DMS53 treated with DMSO at 0.1 percent for 48 hours (cell line): ENCODE measurements around the gene JMJD8.
"Not testable (repeated sequence)": the region's sequence is repeated elsewhere in the genome, so short reads cannot be mapped to it uniquely, and the experiment has no call there.

Experiments used
- DNase-seq: peaks from one replicate; lab custom pipeline; 2025; ENCODE audit not compliant: unreplicated experiment; lab: John Stamatoyannopoulos, UW

The JMJD8 gene

DNA sequence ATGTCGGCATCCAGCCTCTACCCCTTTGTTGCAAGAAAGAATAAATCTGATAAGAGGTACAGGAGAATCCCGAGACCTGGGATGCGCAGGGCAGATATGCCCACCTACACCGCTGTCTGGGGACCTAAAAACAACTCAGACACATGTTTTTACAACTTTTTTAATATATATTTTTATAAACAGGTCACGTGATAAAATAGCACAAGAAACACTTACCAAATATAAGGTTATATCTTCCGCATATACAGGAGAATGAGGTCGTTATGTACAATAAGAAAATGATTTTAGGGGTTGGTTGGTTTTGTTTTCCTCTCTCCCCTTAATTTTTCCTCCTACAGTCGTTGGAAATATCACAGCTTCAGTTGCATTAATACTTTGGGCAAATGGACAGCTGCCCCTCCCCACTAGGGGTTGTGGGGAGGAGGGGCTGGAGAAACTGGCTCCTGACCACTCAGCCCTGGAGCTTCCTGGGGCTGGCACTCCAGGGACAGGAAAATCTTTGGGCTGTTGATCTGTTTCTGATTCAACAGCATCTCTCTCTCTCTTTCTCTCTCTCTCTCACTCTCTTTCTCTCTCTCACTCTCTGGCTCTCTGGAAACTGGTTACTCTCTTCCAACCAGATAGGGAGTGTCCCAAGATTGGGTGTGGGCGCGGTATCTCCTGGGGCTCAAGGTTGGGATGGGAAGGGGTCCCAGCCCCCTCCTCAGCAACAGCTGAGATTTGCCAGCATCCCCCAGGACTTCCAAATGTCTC lies 8.4 kb upstream of the JMJD8 start:
- DNase-seq = no peak

DNA sequence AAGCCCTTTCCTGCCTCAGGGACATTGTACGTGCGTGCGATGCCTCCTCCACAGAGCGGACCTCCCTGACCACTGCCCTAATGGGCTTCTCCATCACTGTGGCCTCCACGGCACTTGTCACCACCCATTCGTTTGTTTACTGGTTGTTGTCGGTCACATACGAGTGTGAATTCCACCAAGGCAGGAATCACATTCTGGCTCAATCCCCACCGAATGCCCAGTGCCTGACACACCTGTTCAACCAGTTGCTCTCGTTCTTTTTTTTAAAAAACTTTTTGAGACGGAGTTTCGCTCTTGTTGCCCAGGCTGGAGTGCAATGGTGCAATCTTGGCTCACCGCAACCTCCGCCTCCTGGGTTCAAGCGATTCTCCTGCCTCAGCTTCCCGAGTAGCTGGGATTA lies 7.1 kb upstream of the JMJD8 start:
- not testable (repeated sequence) for DNase-seq

GRCh38 chr16:689175-689897 lies 5.2 kb upstream of the JMJD8 start:
- no peak for DNase-seq

DNA sequence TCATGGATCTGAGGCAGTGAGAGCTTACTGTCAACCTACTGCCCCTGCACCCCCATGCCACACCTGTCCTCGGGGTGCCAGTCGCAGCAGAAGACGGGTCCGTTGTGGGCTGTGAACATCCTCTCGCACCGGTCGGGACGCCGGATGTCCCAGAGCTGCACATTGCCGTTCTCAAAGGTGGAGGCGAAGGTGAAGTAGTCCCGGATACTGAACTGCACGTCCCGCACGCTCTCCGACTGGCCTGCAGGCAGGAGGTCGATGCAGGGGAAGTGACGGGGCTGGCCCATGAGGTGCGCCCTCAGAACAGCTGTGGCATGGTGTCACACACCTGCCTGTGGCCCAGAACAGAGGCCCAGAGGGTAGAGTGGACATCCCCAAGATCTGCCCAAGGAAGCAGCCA lies 3.4 kb upstream of the JMJD8 start:
- DNase-seq = no peak

- no peak for DNase-seq
These were observed 2.5 kb upstream of the JMJD8 start for GRCh38 chr16:686459-687260.

DNA sequence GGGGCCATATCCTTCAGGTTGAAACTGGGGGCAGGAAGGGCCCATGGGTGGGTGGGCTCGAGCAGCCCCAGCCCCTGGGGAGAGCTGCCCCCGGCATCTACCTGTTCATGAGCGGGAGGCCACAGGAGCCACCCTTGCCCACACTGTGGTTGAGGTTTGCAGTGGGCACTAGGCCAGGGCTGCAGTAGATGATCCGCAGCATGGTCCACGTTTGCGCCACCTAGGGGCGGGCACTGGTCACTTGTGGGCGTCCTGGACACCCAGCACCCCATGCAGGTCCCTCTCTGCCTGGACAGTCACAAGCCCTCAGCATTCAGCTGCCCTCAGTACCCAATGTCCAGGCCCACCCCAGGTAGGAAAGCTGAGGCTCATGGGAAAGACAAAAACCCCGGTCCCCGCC lies 1.8 kb upstream of the JMJD8 start:
- DNase-seq = peak; percentile 31

- peak; percentile 85 for DNase-seq
These were observed 995 bp upstream of the JMJD8 start for GRCh38 chr16:684961-685696.

DNA sequence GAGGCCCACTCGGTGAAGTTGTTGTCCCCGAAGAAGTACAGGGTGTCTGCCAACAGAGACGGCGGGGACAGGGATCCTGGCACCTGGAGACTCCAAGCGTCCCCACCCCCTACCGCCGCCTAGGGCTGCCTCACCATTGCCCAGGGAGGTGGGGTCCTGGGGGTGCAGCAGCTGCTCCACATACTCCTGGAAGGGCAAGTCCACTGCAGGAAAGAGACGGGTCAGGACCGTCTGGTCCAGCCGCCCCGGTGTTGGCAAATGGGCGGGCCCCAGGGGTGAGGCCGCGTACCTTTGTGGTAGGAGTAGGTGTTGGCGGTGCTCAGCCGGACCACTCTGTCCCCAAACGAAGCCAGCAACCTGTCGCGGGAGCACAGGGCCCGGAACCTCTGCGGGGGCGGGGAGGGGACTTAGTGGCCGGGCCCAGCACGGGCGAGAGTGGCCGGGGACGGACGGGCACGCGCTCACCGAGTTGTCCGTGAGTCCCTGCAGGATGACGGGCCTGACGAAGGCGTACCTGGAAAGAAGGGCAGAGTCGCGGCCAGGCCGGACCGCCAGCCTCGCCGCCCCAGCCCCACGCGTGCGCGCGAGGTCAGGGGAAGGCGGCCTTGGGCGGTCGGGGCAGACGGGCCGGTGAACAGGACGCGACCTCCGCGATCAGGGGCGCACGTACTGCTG lies 601 bp downstream of the JMJD8 start:
- no peak for DNase-seq

DNA sequence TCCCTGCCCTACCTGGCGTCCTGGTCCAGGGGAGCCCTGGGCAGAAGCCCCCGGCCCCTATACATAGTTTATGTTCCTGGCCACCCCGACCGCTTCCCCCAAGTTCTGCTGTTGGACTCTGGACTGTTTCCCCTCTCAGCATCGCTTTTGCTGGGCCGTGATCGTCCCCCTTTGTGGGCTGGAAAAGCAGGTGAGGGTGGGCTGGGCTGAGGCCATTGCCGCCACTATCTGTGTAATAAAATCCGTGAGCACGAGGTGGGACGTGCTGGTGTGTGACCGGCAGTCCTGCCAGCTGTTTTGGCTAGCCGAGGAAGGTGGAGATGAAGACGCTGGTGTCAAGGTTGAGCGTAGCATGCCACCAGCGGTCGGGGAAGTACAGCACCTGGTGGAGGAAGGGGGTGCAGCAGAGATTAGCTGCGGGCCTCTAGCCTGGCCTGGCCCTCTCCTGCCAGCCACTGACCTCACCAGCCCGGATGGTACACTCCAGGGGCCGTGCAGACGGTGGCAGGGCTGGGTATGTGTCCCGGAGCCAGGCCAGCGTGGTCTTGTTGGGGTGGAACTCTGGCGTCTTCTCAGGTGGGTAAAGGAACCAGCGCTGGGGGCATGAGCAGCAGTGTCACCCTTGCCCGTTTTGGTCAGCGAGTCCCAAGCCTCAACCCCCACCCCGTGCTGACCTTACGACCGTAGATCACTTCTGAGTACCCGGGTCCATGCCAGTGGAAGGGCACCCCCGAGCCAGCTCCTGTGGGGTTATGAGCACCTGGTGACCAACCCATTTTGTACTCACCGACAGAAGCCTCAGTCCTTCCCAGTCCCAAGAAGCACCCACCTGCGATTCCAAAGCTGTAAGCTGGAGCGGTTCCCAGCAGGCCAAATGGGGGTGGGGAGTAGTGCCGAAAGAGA lies 1.4 kb downstream of the JMJD8 start:
- no peak for DNase-seq

DNA sequence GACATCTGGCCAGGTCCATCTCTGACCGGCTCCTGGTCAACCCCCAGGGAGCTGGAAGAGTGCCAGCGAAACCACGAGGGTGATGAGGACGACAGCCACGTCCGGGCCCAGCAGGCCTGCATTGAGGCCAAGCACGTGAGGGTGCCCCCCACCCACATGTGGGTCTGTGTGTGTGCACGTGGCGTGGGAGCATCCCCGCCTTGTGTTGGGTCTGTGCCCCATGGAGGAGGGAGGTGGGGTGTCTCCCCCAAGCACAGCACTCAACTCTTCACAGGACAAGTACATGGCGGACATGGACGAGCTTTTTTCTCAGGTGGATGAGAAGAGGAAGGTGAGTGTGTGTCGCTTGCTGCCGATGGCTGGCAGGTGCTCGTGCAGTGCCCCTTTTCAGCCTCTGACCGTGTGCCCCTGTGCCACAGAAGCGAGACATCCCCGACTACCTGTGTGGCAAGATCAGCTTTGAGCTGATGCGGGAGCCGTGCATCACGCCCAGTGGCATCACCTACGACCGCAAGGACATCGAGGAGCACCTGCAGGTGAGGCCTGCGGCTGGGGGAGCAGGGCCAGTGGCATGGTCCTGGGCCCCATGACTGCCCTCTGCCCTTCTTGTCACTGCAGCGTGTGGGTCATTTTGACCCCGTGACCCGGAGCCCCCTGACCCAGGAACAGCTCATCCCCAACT lies 2.2 kb downstream of the JMJD8 start:
- DNase-seq = no peak

DNA sequence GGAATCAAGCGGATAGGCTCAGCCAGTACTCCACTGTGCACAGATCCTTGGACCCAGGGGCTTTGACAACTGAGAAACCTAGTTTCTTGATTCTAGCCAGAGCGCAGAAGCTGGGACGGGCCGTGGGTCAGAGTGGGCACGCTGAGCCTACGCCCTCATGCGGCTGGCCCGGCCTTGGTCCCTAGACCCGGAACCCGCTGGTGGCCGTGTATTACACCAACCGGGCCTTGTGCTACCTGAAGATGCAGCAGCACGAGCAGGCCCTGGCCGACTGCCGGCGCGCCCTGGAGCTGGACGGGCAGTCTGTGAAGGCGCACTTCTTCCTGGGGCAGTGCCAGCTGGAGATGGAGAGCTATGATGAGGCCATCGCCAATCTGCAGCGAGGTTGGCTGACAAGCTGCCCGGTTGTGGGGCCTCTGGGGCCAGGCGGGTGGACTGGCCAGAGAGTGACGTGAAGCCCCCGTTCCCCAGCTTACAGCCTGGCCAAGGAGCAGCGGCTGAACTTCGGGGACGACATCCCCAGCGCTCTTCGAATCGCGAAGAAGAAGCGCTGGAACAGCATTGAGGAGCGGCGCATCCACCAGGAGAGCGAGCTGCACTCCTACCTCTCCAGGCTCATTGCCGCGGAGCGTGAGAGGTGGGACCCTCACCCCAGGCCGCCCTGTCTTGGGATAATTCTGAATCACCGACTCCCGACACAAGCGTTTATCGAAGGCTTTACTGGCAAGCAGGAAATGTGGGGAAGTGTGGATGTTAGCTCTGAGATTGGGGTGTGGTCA lies 3.0 kb downstream of the JMJD8 start:
- no peak for DNase-seq

- DNase-seq = no peak
These were observed 3.5 kb downstream of the JMJD8 start for GRCh38 chr16:680625-680945.

DNA sequence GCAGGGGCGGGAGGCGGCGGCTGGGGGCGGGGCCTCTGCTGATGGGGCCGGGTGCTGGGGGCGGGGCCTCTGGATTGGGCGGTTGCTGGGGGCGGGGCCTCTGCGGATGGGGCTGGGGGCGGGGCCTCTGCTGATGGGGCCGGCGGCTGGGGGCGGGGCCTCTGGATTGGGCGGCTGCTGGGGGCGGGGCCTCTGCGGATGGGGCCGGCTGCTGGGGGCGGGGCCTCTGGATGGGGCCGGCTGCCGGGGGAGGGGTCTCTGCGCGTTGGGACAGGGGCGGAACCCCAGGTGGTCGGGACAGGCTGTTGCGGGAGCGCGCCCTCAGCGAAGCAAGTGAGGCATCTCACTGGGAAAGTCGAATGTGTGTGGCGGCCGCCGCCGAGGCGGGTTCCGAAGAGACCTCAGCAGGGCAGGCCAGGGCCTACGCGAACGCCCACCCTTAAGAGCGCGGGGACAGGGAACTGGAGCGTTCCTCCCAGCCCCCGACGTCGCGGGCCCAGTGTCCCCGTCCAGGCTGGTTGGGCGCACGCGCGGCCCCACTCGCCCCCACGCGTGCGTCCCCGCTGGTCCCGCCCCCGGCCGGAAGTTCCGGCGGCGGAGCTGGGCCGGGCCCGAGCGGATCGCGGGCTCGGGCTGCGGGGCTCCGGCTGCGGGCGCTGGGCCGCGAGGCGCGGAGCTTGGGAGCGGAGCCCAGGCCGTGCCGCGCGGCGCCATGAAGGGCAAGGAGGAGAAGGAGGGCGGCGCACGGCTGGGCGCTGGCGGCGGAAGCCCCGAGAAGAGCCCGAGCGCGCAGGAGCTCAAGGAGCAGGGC lies 4.1 kb downstream of the JMJD8 start, which contains the start of gene STUB1:
TSS of gene STUB1 (plus strand) at position 597 of the 811 bp plus-strand sequence. CDS start at position 713, 116 bp downstream.
- peak; percentile 74 for DNase-seq

- DNase-seq = peak; percentile 59
These were observed 5.0 kb downstream of the JMJD8 start for GRCh38 chr16:678858-679813.

DNA sequence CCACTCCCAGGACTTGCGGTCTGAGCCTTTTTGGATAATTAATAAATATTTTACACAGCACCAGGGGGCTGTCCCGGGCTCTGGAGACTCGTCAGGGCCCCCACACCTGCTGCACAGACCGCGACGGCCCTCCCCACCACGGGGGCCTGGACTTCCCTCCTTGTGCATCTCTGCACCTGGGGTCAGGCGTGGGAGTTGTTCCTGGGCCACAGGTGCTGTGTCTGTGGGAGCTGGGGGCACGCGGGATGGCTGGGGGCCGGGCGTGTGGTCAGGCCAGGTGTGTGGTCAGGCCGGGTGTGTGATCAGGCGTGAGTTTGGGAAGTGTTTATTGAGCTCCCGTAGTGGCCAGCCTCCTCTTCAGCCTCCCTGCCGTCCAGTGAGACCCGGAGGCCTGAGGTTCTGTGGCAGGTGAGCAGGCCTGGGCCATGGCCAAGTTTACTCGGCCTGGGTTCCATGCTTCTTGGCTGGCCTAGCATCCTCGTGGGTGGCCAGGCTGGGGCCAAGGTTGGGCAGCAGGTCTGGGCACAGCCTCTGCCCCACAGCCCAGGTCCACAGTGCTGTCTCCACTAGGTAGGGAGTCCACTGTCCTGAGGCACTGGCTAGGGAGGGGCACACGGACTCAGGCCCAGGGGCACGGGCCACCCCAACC lies 5.8 kb downstream of the JMJD8 start:
- no peak for DNase-seq
